ENCODE data around the gene SLC39A7.

SLC39A7 gene

DNA sequence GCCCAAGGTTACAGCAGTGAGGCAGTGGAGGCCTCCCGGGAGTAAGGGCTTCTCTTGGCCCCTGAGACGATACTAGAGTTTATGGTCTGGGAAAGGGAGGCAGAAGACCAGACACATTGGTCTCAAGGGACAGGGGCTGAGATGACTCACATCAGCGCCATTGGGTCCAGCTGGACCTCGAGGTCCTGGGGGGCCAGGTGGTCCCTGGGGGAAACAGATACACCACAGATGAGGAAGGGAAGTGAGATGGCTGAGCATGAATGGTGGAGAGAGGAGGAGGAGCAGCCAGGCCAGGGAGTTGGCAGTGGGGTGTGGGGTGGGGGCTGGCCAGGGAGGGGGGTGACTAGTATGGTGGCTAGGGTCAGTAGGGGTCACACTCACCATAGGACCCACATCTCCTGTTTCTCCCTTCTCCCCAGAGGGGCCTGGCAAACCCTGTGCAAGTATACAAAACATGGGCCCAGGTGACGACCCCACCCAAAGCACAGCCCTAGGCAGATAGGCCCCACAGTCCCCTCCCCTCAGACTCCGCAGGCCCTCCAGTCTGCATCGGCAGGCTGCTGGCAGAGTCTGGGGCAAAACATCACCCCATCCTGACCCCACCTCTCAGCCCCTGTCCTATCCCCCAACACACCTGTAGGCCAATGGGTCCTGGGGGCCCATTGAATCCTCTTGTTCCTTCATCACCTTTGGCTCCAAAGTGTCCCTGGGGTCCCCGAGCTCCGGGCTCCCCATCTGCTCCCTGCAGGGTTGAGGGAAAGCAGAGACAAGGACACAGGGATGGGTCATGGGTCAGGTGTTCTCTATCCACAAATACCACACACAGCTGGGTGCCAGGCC is 30.3 kb upstream of the SLC39A7 start:
- H3K4me3 ChIP-seq (ENCODE audit: low read length), result no peak overlapping the region
- TF ChIP-seq CTCF (IDR thresholded peaks at IDR 0.05; ENCODE audit: insufficient read depth, low read depth, low read length, missing control alignments), result no peak
- no peak for DNase-seq (ENCODE audit: low read depth)

GRCh38 chr6:33171016-33171879 is 29.4 kb upstream of the SLC39A7 start:
- no peak for TF ChIP-seq CTCF (IDR thresholded peaks at IDR 0.05; ENCODE audit: insufficient read depth, low read depth, low read length, missing control alignments)
- no peak overlapping the region for H3K4me3 ChIP-seq (ENCODE audit: low read length)
- DNase-seq (ENCODE audit: low read depth), result no peak

DNA sequence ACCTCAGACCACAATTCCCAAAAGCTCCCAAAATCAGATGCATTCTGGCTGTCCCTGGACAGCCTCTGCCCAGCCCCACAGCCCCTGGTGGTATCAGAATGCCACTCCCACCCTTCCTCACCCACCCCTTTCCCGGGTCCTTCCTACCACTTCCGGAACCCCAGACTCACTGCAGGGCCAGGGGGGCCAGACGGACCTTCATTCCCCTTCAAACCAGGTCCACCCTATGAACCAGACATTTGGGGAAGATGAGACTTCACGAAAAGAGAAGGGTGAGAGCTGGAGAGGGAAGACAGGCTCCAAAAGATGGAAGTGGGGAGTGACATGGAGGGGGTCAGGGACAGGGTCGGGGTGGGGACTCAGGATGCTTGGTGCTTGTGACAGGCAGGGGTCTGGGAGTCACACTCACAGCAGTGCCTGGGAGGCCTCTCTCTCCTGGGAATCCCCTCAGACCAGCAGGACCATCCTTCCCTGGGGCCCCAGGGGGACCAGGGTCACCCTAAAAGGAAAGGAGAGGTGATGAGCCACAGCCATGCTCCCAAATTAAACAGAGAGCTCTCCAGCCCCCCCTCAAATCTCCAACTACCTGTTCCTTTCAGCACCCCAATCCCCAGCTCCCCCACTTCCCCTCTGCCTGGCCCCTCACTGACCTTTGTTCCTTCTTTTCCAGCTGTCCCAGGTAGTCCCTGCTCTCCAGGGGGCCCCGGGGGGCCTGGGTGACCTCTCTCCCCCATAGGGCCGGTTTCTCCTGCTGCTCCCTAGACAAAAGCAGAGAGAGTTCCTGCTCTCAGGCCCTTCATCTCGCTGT is 28.6 kb upstream of the SLC39A7 start:
- DNase-seq (ENCODE audit: low read depth), result no peak
- no peak overlapping the region for H3K4me3 ChIP-seq (ENCODE audit: low read length)
- TF ChIP-seq CTCF (IDR thresholded peaks at IDR 0.05; ENCODE audit: insufficient read depth, low read depth, low read length, missing control alignments), result no peak

DNA sequence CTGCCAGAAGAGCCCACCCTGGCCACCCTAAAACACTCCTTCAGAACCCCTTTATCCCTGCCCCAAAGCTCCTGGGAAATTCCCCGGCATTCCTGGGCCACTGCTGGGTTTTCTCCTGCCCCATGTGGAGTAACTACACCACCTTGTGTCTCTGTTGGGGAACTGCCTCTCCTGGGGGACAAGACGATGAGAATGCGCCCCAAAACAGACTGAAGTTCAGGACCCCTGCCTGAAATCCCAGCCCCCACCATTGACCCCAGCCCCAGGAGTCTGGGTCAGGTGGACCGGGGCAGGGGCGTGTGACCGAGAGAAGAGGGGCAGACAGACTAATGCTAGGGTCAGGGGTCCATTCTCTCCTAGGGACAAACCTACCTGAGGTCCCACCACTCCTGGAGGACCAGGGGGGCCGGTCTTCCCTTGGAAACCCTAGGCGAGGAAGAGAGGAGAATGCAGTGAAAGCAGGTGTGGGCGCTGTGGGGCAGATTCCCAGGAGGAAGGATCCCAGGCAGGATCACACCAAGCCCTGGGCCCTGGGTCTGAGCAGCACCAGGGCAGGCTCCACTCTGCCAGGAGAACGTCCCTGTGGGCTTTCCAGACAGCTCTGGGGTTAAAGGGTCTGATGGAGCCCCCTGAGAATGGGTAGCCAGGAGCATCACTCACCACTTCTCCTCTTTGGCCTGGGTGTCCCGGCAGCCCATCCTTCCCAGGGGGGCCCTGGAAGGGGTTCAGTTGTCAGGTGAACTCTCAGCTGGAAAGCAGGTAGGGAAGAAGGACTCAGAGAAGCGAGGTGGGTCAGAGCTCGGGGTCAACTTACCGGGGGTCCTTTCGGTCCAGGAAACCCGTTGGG is 27.8 kb upstream of the SLC39A7 start:
- no peak overlapping the region for H3K4me3 ChIP-seq (ENCODE audit: low read length)
- peak; percentile 56 for DNase-seq (ENCODE audit: low read depth)
- peak; percentile 93 for TF ChIP-seq CTCF (IDR thresholded peaks at IDR 0.05; ENCODE audit: insufficient read depth, low read depth, low read length, missing control alignments)

- H3K4me3 ChIP-seq (ENCODE audit: low read length), result no peak overlapping the region
- no peak for TF ChIP-seq CTCF (IDR thresholded peaks at IDR 0.05; ENCODE audit: insufficient read depth, low read depth, low read length, missing control alignments)
- DNase-seq (ENCODE audit: low read depth), result no peak
Measured at GRCh38 chr6:33173535-33174180, 27.0 kb upstream of the SLC39A7 start.

All from epithelial cell of esophagus (primary cell).